GM23338 (cell line): Measurements from ENCODE around the gene KCTD19. TPM values are rescaled to one million over a fixed set of nuclear protein-coding genes. Genes with fewer than 3 reads are reported as not detected.

Source experiments
- ATAC-seq: fragments of 200-7000 bp; cut with Tn5 transposase; 3 replicates; pipeline ENCODE4 v1.9.1; 2020
- DNase-seq: peaks from one replicate; pipeline ENCODE4 v3.0.0-alpha.2; 2015; ENCODE audit warnings: low spot score
- H2AFZ ChIP-seq: fragments of 200-600 bp; sonication (generic); 2 replicates; pipeline ENCODE4 v1.8.0; 2016; ENCODE audit warnings: antibody characterized with exemption, mild to moderate bottlenecking, moderate library complexity
- H3F3A ChIP-seq: fragments of 200-600 bp; sonication (generic); replicated peaks from 2 replicates; pipeline ENCODE4 v1.8.0; 2017; ENCODE audit warnings: antibody characterized with exemption, mixed run types, low read depth
- H3K27ac ChIP-seq: fragments of 200-600 bp; sonication (generic); 2 replicates; pipeline ENCODE4 v1.6.1; 2016; ENCODE audit warnings: low read depth
- H3K27me3 ChIP-seq: fragments of 200-600 bp; sonication (generic); 2 replicates; pipeline ENCODE4 v1.8.0; 2016; ENCODE audit warnings: mild to moderate bottlenecking, mixed run types, moderate library complexity; ENCODE audit not compliant: insufficient read depth
- H3K36me3 ChIP-seq: fragments of 200-600 bp; sonication (generic); 2 replicates; pipeline ENCODE4 v1.8.0; 2016; ENCODE audit warnings: mild to moderate bottlenecking; ENCODE audit not compliant: insufficient read depth
- H3K4me1 ChIP-seq: fragments of 200-600 bp; sonication (generic); 2 replicates; pipeline ENCODE4 v1.8.0; 2016; ENCODE audit warnings: mild to moderate bottlenecking, moderate library complexity; ENCODE audit not compliant: insufficient read depth
- H3K4me2 ChIP-seq: fragments of 200-600 bp; sonication (generic); 2 replicates; pipeline ENCODE4 v1.7.1; 2017; ENCODE audit warnings: mixed run types
- H3K4me3 ChIP-seq: fragments of 200-600 bp; sonication (generic); 2 replicates; pipeline ENCODE4 v1.6.1; 2016; ENCODE audit warnings: mixed run types
- H3K79me2 ChIP-seq: fragments of 200-600 bp; sonication (generic); replicated peaks from 2 replicates; pipeline ENCODE4 v1.8.0; 2017; ENCODE audit warnings: mild to moderate bottlenecking; ENCODE audit not compliant: insufficient read depth
- H3K9me2 ChIP-seq: fragments of 200-600 bp; sonication (generic); 2 replicates; pipeline ENCODE4 v1.8.0; 2017; ENCODE audit not compliant: insufficient read depth
- H4K20me1 ChIP-seq: fragments of 200-600 bp; sonication (generic); replicated peaks from 2 replicates; pipeline ENCODE4 v1.8.0; 2017; ENCODE audit warnings: mild to moderate bottlenecking; ENCODE audit not compliant: insufficient read depth
- H3K27ac Mint-ChIP-seq: 2 replicates; pipeline ENCODE4 v1.8.0; 2020; ENCODE audit warnings: inconsistent platforms, mild to moderate bottlenecking, moderate library complexity, mixed read lengths
- H3K27me3 Mint-ChIP-seq: 3 replicates; pipeline ENCODE4 v1.8.0; 2022; ENCODE audit warnings: low read depth, mild to moderate bottlenecking, moderate library complexity, mixed read lengths, inconsistent platforms; ENCODE audit not compliant: insufficient read depth, poor library complexity
- H3K36me3 Mint-ChIP-seq: 3 replicates; pipeline ENCODE4 v1.8.0; 2021; ENCODE audit warnings: low read depth, mild to moderate bottlenecking, inconsistent platforms, moderate library complexity, mixed read lengths
- H3K4me1 Mint-ChIP-seq: 3 replicates; pipeline ENCODE4 v1.8.0; 2020; ENCODE audit warnings: mild to moderate bottlenecking, inconsistent platforms, mixed read lengths
- H3K4me3 Mint-ChIP-seq: 3 replicates; pipeline ENCODE4 v1.8.0; 2021; ENCODE audit warnings: moderate library complexity, mild to moderate bottlenecking, inconsistent platforms, mixed read lengths
- H3K9me3 Mint-ChIP-seq: 3 replicates; pipeline ENCODE4 v1.8.0; 2020; ENCODE audit warnings: moderate library complexity, mild to moderate bottlenecking, inconsistent platforms, mixed read lengths
- JUNB ChIP-seq: IDR thresholded peaks from one replicate; pipeline ENCODE4 v1.6.1; 2016; ENCODE audit warnings: antibody characterized with exemption; ENCODE audit not compliant: unreplicated experiment
- polyA plus RNA-seq: library from polyadenylated mRNA; unstranded; fragments of >200 nt; fragmentation: Nextera tagmentation; extraction: Ambion mirVana; gene quantifications from 2 replicates; pipeline ENCODE4 v1.2.1, GENCODE V29; 2016
- total RNA-seq: library from RNA; depleted of rRNA; stranded (reverse); fragments of >200 nt; shearing (Covaris generic); gene quantifications from 2 replicates; pipeline ENCODE4 v1.2.3, GENCODE V29; 2014
- TF ChIP-seq, protein P1 (sequence below): IDR thresholded peaks from one replicate; pipeline ENCODE4 v1.6.1; 2018; ENCODE audit warnings: antibody characterized with exemption; ENCODE audit not compliant: unreplicated experiment
- TF ChIP-seq, protein P2 (sequence below): fragments of 250-450 bp; sonication (Bioruptor Pico); IDR thresholded peaks from 2 replicates; pipeline ENCODE4 v1.5.0; 2020; ENCODE audit warnings: mild to moderate bottlenecking, moderate library complexity
- TF ChIP-seq, protein P3 (sequence below): IDR thresholded peaks from 2 replicates; pipeline ENCODE4 v1.6.1; 2016; ENCODE audit warnings: antibody characterized with exemption

KCTD19 gene
- total and polyA plus RNA-seq, 2 experiments from 2014 or later = 0.31 to 0.65 TPM

DNA sequence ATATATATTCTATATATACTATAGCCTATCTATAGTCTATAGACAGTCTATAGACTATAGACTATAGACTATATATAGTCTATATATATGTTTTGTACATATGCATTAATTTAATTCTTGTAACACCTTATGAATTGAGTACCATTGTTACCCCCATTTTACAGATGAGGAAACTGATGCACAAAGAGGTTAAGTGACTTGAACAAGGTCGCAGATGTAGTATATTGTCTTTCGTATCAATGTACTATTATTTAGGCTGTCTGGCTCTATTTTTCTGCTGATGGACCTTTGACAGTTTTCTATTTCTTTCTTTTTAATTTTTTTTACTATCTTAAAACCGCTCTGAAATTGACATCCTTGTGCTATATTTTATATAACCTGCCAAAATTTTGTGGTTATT lies 14.7 kb upstream of the KCTD19 start:
- TF ChIP-seq, protein P1, sequence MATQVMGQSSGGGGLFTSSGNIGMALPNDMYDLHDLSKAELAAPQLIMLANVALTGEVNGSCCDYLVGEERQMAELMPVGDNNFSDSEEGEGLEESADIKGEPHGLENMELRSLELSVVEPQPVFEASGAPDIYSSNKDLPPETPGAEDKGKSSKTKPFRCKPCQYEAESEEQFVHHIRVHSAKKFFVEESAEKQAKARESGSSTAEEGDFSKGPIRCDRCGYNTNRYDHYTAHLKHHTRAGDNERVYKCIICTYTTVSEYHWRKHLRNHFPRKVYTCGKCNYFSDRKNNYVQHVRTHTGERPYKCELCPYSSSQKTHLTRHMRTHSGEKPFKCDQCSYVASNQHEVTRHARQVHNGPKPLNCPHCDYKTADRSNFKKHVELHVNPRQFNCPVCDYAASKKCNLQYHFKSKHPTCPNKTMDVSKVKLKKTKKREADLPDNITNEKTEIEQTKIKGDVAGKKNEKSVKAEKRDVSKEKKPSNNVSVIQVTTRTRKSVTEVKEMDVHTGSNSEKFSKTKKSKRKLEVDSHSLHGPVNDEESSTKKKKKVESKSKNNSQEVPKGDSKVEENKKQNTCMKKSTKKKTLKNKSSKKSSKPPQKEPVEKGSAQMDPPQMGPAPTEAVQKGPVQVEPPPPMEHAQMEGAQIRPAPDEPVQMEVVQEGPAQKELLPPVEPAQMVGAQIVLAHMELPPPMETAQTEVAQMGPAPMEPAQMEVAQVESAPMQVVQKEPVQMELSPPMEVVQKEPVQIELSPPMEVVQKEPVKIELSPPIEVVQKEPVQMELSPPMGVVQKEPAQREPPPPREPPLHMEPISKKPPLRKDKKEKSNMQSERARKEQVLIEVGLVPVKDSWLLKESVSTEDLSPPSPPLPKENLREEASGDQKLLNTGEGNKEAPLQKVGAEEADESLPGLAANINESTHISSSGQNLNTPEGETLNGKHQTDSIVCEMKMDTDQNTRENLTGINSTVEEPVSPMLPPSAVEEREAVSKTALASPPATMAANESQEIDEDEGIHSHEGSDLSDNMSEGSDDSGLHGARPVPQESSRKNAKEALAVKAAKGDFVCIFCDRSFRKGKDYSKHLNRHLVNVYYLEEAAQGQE = no peak
- TF ChIP-seq, protein P2, sequence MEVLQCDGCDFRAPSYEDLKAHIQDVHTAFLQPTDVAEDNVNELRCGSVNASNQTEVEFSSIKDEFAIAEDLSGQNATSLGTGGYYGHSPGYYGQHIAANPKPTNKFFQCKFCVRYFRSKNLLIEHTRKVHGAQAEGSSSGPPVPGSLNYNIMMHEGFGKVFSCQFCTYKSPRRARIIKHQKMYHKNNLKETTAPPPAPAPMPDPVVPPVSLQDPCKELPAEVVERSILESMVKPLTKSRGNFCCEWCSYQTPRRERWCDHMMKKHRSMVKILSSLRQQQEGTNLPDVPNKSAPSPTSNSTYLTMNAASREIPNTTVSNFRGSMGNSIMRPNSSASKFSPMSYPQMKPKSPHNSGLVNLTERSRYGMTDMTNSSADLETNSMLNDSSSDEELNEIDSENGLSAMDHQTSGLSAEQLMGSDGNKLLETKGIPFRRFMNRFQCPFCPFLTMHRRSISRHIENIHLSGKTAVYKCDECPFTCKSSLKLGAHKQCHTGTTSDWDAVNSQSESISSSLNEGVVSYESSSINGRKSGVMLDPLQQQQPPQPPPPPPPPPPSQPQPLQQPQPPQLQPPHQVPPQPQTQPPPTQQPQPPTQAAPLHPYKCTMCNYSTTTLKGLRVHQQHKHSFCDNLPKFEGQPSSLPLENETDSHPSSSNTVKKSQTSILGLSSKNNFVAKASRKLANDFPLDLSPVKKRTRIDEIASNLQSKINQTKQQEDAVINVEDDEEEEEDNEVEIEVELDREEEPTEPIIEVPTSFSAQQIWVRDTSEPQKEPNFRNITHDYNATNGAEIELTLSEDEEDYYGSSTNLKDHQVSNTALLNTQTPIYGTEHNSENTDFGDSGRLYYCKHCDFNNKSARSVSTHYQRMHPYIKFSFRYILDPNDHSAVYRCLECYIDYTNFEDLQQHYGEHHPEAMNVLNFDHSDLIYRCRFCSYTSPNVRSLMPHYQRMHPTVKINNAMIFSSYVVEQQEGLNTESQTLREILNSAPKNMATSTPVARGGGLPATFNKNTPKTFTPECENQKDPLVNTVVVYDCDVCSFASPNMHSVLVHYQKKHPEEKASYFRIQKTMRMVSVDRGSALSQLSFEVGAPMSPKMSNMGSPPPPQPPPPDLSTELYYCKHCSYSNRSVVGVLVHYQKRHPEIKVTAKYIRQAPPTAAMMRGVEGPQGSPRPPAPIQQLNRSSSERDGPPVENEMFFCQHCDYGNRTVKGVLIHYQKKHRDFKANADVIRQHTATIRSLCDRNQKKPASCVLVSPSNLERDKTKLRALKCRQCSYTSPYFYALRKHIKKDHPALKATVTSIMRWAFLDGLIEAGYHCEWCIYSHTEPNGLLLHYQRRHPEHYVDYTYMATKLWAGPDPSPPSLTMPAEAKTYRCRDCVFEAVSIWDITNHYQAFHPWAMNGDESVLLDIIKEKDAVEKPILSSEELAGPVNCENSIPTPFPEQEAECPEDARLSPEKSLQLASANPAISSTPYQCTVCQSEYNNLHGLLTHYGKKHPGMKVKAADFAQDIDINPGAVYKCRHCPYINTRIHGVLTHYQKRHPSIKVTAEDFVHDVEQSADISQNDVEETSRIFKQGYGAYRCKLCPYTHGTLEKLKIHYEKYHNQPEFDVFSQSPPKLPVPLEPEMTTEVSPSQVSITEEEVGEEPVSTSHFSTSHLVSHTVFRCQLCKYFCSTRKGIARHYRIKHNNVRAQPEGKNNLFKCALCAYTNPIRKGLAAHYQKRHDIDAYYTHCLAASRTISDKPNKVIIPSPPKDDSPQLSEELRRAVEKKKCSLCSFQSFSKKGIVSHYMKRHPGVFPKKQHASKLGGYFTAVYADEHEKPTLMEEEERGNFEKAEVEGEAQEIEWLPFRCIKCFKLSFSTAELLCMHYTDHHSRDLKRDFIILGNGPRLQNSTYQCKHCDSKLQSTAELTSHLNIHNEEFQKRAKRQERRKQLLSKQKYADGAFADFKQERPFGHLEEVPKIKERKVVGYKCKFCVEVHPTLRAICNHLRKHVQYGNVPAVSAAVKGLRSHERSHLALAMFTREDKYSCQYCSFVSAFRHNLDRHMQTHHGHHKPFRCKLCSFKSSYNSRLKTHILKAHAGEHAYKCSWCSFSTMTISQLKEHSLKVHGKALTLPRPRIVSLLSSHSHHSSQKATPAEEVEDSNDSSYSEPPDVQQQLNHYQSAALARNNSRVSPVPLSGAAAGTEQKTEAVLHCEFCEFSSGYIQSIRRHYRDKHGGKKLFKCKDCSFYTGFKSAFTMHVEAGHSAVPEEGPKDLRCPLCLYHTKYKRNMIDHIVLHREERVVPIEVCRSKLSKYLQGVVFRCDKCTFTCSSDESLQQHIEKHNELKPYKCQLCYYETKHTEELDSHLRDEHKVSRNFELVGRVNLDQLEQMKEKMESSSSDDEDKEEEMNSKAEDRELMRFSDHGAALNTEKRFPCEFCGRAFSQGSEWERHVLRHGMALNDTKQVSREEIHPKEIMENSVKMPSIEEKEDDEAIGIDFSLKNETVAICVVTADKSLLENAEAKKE (CRISPR knock-in tag) = no peak
- TF ChIP-seq JUNB = no peak
- TF ChIP-seq, protein P3, sequence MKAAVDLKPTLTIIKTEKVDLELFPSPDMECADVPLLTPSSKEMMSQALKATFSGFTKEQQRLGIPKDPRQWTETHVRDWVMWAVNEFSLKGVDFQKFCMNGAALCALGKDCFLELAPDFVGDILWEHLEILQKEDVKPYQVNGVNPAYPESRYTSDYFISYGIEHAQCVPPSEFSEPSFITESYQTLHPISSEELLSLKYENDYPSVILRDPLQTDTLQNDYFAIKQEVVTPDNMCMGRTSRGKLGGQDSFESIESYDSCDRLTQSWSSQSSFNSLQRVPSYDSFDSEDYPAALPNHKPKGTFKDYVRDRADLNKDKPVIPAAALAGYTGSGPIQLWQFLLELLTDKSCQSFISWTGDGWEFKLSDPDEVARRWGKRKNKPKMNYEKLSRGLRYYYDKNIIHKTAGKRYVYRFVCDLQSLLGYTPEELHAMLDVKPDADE = no peak
- H3K27me3 Mint-ChIP-seq = peaks cover 2% of the 10 kb centered on the region
- Histone ChIP-seq H3K4me3 (no peak overlapping the region), H3K27me3 (no peaks in the 10 kb centered on the region), H2AFZ (no peak overlapping the region), H3K4me2 (no peak overlapping the region), H4K20me1 (no peaks in the 10 kb centered on the region), H3K27ac (no peak overlapping the region), H3K36me3 (no peaks in the 10 kb centered on the region), H3K79me2 (no peaks in the 10 kb centered on the region), H3K9me2 (no peaks in the 10 kb centered on the region), H3F3A (no peaks in the 10 kb centered on the region), H3K4me1 (no peaks in the 10 kb centered on the region)
- H3K36me3 Mint-ChIP-seq = no peaks in the 10 kb centered on the region
- H3K4me1 Mint-ChIP-seq = no peaks in the 10 kb centered on the region
- DNase-seq (no peak), ATAC-seq (no peak)
- no peak overlapping the region for H3K27ac Mint-ChIP-seq
- no peak overlapping the region for H3K4me3 Mint-ChIP-seq
- no peaks in the 10 kb centered on the region for H3K9me3 Mint-ChIP-seq
